Keratinocyte (primary cell): Measurements from ENCODE around the gene PIAS1. TPM values are rescaled to one million over a fixed set of nuclear protein-coding genes. Genes with fewer than 3 reads are reported as not detected.

Experiments
- DNase-seq: peaks from one replicate; pipeline ENCODE4 v3.0.0-alpha.2; 2011; ENCODE audit warnings: low read depth, missing footprints, low spot score
- FAIRE-seq: peaks from 2 replicates; lab custom pipeline; 2011; peaks lifted over from hg19 to GRCh38; lab: Jason Lieb, UNC
- H2AFZ ChIP-seq: 2 replicates; pipeline ENCODE4 v1.6.0; 2012; ENCODE audit warnings: low read length, control low read depth, inconsistent platforms; ENCODE audit not compliant: control insufficient read depth
- H3K27ac ChIP-seq: 2 replicates; pipeline ENCODE4 v1.5.1; 2011; ENCODE audit warnings: low read length; ENCODE audit not compliant: control insufficient read depth, insufficient read depth
- H3K27me3 ChIP-seq: 3 replicates; pipeline ENCODE4 v1.6.0; 2011; ENCODE audit warnings: low read length; ENCODE audit not compliant: control insufficient read depth, insufficient read depth; ENCODE audit errors: extremely low read depth
- H3K36me3 ChIP-seq, 2 experiments: 2 replicates in 1 of 2; 3 replicates in 1 of 2; pipeline ENCODE4 v1.5.1; 2011; ENCODE audit warnings: low read length in 2 of 2, mild to moderate bottlenecking in 1 of 2; ENCODE audit not compliant: control insufficient read depth in 2 of 2, insufficient read depth in 2 of 2; ENCODE audit errors: extremely low read depth in 1 of 2
- H3K4me1 ChIP-seq: 3 replicates; pipeline ENCODE4 v1.5.1; 2011; ENCODE audit warnings: low read length; ENCODE audit not compliant: control insufficient read depth, insufficient read depth; ENCODE audit errors: extremely low read depth
- H3K4me2 ChIP-seq: 3 replicates; pipeline ENCODE4 v1.6.0; 2011; ENCODE audit warnings: low read depth, low read length; ENCODE audit not compliant: control insufficient read depth, insufficient read depth; ENCODE audit errors: extremely low read depth
- H3K4me3 ChIP-seq, 3 experiments: fragments of 200-600 bp in 1 of 3; sonication (generic) in 1 of 3; 2 replicates in 2 of 3; 3 replicates in 1 of 3; pipeline ENCODE4 v1.5.1; 2011 to 2016; ENCODE audit warnings: low read length in 3 of 3, mild to moderate bottlenecking in 3 of 3, control low read depth in 2 of 3, inconsistent platforms in 1 of 3, low read depth in 1 of 3, mixed read lengths in 1 of 3, mixed run types in 1 of 3, moderate library complexity in 1 of 3; ENCODE audit not compliant: control insufficient read depth in 2 of 3, insufficient read depth in 2 of 3; ENCODE audit errors: extremely low read depth in 1 of 3
- H3K79me2 ChIP-seq: 2 replicates; pipeline ENCODE4 v1.6.0; 2012; ENCODE audit warnings: low read length; ENCODE audit not compliant: control insufficient read depth, insufficient read depth
- H3K9ac ChIP-seq: 3 replicates; pipeline ENCODE4 v1.6.0; 2011; ENCODE audit warnings: low read length; ENCODE audit not compliant: control insufficient read depth, insufficient read depth; ENCODE audit errors: extremely low read depth
- H3K9me1 ChIP-seq: 3 replicates; pipeline ENCODE4 v1.6.0; 2011; ENCODE audit warnings: low read length; ENCODE audit not compliant: control insufficient read depth, insufficient read depth; ENCODE audit errors: extremely low read depth
- H3K9me3 ChIP-seq: 2 replicates; pipeline ENCODE4 v1.5.1; 2012; ENCODE audit warnings: low read depth, low read length; ENCODE audit not compliant: control insufficient read depth
- H4K20me1 ChIP-seq: 3 replicates; pipeline ENCODE4 v1.6.0; 2011; ENCODE audit warnings: low read length; ENCODE audit not compliant: control insufficient read depth, insufficient read depth; ENCODE audit errors: extremely low read depth
- CTCF ChIP-seq, 3 experiments: IDR thresholded peaks in 1 of 3; conservative IDR thresholded peaks in 1 of 3; optimal IDR thresholded peaks in 1 of 3; 2 replicates in 2 of 3; 3 replicates in 1 of 3; pipeline versions ENCODE3 to v1.5.1; 2011; ENCODE audit warnings: low read length in 3 of 3, mild to moderate bottlenecking in 3 of 3, moderate library complexity in 2 of 3, control low read depth in 1 of 3, inconsistent platforms in 1 of 3; ENCODE audit not compliant: insufficient read depth in 2 of 3; ENCODE audit errors: extremely low read depth in 1 of 3
- EZH2 ChIP-seq: IDR thresholded peaks from one replicate; pipeline ENCODE4 v1.6.1; 2012; ENCODE audit warnings: inconsistent platforms, mild to moderate bottlenecking, low read length, moderate library complexity
- dilution Hi-C: fragments of 300-500 bp; cut with MboI; formaldehyde crosslinking; loops from one replicate; pipeline ENCODE4 v1.7.0; 2020; ENCODE audit warnings: low sequenced_read_pairs; ENCODE audit not compliant: extremely low pct_ligation_motif_present
- polyA plus RNA-seq, 5 experiments: library from polyadenylated mRNA; depleted of rRNA in 3 of 5; stranded (reverse) in 3 of 5; stranded (forward) in 1 of 5; unstranded in 1 of 5; fragments of >200 nt; gene quantifications; 1 replicate in 1 of 5; 2 replicates in 3 of 5; 3 replicates in 1 of 5; pipeline versions ENCODE4 v1.2.1 to v1.2.3, GENCODE V29; 2011 to 2012; ENCODE audit warnings: missing spikeins in 2 of 5, low read depth in 1 of 5, low replicate concordance in 1 of 5

Gene PIAS1
- polyA plus RNA-seq, 1 donor (not counting 4 experiments of a cell fraction or from before 2014, with no cell fraction given) = 58.2 TPM

GRCh38 chr15:68200016-68200861 is 146.1 kb downstream of the PIAS1 start:
- no peak overlapping the region for H3K27ac ChIP-seq
- FAIRE-seq (no peak), DNase-seq (no peak)
- no peaks in the 10 kb centered on the region for H3K9me1 ChIP-seq
- no peaks in the 10 kb centered on the region for H4K20me1 ChIP-seq
- dilution Hi-C loops = no loop called here
- no peak overlapping the region for H3K9ac ChIP-seq
- H3K27me3 ChIP-seq = no peaks in the 10 kb centered on the region
- H3K4me2 ChIP-seq = no peak overlapping the region
- no peaks in the 10 kb centered on the region for H3K9me3 ChIP-seq
- H3K36me3 ChIP-seq = peaks cover 6 to 7% of the 10 kb centered on the region in 2 experiments
- peaks cover 5% of the 10 kb centered on the region for H3K4me1 ChIP-seq
- TF ChIP-seq CTCF (optimal IDR thresholded peaks at IDR 0.05 in 1 of 3, IDR thresholded peaks at IDR 0.05 in 1 of 3, conservative IDR thresholded peaks at IDR 0.05 in 1 of 3; ENCODE audit: extremely low read depth in 1 of 3, insufficient read depth in 2 of 3, low read length in 3 of 3) = no peak
- TF ChIP-seq EZH2 = no peak
- no peaks in the 10 kb centered on the region for H3K79me2 ChIP-seq
- H3K4me3 ChIP-seq = no peak overlapping the region
- no peak overlapping the region for H2AFZ ChIP-seq

GRCh38 chr15:68201153-68201878 is 147.2 kb downstream of the PIAS1 start:
- no peak overlapping the region for H3K9ac ChIP-seq
- H3K79me2 ChIP-seq = no peaks in the 10 kb centered on the region
- H3K27ac ChIP-seq = no peak overlapping the region
- FAIRE-seq (no peak), DNase-seq (no peak)
- H3K36me3 ChIP-seq = peaks cover 6 to 7% of the 10 kb centered on the region in 2 experiments
- no peaks in the 10 kb centered on the region for H4K20me1 ChIP-seq
- dilution Hi-C loops = no loop called here
- H3K9me1 ChIP-seq = no peaks in the 10 kb centered on the region
- no peak overlapping the region for H2AFZ ChIP-seq
- TF ChIP-seq CTCF (optimal IDR thresholded peaks at IDR 0.05 in 1 of 3, IDR thresholded peaks at IDR 0.05 in 1 of 3, conservative IDR thresholded peaks at IDR 0.05 in 1 of 3; ENCODE audit: extremely low read depth in 1 of 3, insufficient read depth in 2 of 3, low read length in 3 of 3) (no peak), EZH2 (no peak)
- no peaks in the 10 kb centered on the region for H3K27me3 ChIP-seq
- no peaks in the 10 kb centered on the region for H3K9me3 ChIP-seq
- H3K4me1 ChIP-seq = peaks cover 14% of the 10 kb centered on the region
- no peak overlapping the region for H3K4me2 ChIP-seq
- H3K4me3 ChIP-seq = no peak overlapping the region
